SK-N-SH (cell line): ENCODE measurements around the gene CNPY2. TPM values are rescaled to one million over a fixed set of nuclear protein-coding genes. Genes with fewer than 3 reads are reported as not detected.

Experiments
- CTCF ChIA-PET: fragments of 300-600, 350-600 bp; formaldehyde crosslinking; extraction: SDS; loops from one replicate; lab custom pipeline; 2021; lab: Yijun Ruan, JAX
- POLR2A ChIA-PET: fragments of 350-600 bp; sonication (Branson Sonifier 250); formaldehyde crosslinking; extraction: SDS; loops from one replicate; lab custom pipeline; 2020; ENCODE audit warnings: antibody characterized with exemption, inconsistent platforms; lab: Yijun Ruan, JAX
- DNase-seq: peaks from one replicate; pipeline ENCODE4 v3.0.0; 2012
- H2AFZ ChIP-seq: fragments of 200-600 bp; sonication (generic); 2 replicates; pipeline ENCODE4 v1.8.1; 2016; ENCODE audit warnings: antibody characterized with exemption, mild to moderate bottlenecking, low read depth
- H3F3A ChIP-seq: fragments of 200-600 bp; sonication (generic); replicated peaks from 2 replicates; pipeline ENCODE3; 2016; ENCODE audit warnings: antibody characterized with exemption, mild to moderate bottlenecking; ENCODE audit not compliant: insufficient read depth
- H3K27ac ChIP-seq, 2 experiments: fragments of 200-500 bp in 1 of 2; fragments of 200-600 bp in 1 of 2; sonication (Bioruptor generic) in 1 of 2; sonication (generic), shearing (Covaris generic) in 1 of 2; 2 replicates each; pipeline versions ENCODE4 v1.5.1 to v1.6.1; 2014 to 2016; ENCODE audit warnings: low read depth in 2 of 2, inconsistent platforms in 1 of 2, low read length in 1 of 2, mild to moderate bottlenecking in 1 of 2, mixed read lengths in 1 of 2
- H3K27me3 ChIP-seq: fragments of 200-600 bp; sonication (generic), shearing (Covaris generic); 2 replicates; pipeline ENCODE4 v1.6.1; 2016; ENCODE audit warnings: mixed run types; ENCODE audit not compliant: insufficient read depth
- H3K36me3 ChIP-seq, 2 experiments: fragments of 200-500 bp in 1 of 2; fragments of 200-600 bp in 1 of 2; sonication (Bioruptor generic) in 1 of 2; sonication (generic) in 1 of 2; replicated peaks in 1 of 2; 2 replicates each; pipeline versions ENCODE3 to v1.5.1; 2014 to 2016; ENCODE audit warnings: low read length in 1 of 2, mild to moderate bottlenecking in 1 of 2; ENCODE audit not compliant: insufficient read depth in 2 of 2, control insufficient read depth in 1 of 2
- H3K4me1 ChIP-seq, 2 experiments: fragments of 200-500 bp in 1 of 2; fragments of 200-600 bp in 1 of 2; sonication (Bioruptor generic) in 1 of 2; sonication (generic), shearing (Covaris generic) in 1 of 2; 2 replicates each; pipeline versions ENCODE4 v1.5.1 to v1.6.1; 2014 to 2016; ENCODE audit warnings: low read depth in 1 of 2, low read length in 1 of 2, mixed run types in 1 of 2; ENCODE audit not compliant: insufficient read depth in 2 of 2, control insufficient read depth in 1 of 2
- H3K4me2 ChIP-seq: fragments of 200-600 bp; sonication (generic), shearing (Covaris generic); 2 replicates; pipeline ENCODE4 v1.6.1; 2017; ENCODE audit warnings: mixed run types
- H3K4me3 ChIP-seq, 2 experiments: fragments of 200-500 bp in 1 of 2; fragments of 200-600 bp in 1 of 2; sonication (Bioruptor generic) in 1 of 2; sonication (generic), shearing (Covaris generic) in 1 of 2; 2 replicates each; pipeline versions ENCODE4 v1.5.1 to v1.8.1; 2014 to 2016; ENCODE audit warnings: low read depth in 2 of 2, inconsistent platforms in 1 of 2, low read length in 1 of 2, mild to moderate bottlenecking in 1 of 2, mixed read lengths in 1 of 2, moderate library complexity in 1 of 2
- H3K79me2 ChIP-seq: fragments of 200-600 bp; sonication (generic); 2 replicates; pipeline ENCODE4 v1.8.1; 2017; ENCODE audit warnings: mild to moderate bottlenecking; ENCODE audit not compliant: insufficient read depth
- H3K9ac ChIP-seq: fragments of 200-600 bp; sonication (generic); 2 replicates; pipeline ENCODE4 v1.6.1; 2017; ENCODE audit warnings: mixed run types
- H3K9me2 ChIP-seq: fragments of 200-600 bp; sonication (generic); 2 replicates; pipeline ENCODE4 v1.6.1; 2017; ENCODE audit warnings: mixed run types
- H3K9me3 ChIP-seq: fragments of 200-600 bp; sonication (generic); 2 replicates; pipeline ENCODE4 v1.6.1; 2017; ENCODE audit warnings: mixed run types, mild to moderate bottlenecking, moderate library complexity
- H4K20me1 ChIP-seq: fragments of 200-600 bp; sonication (generic); 2 replicates; pipeline ENCODE4 v1.6.1; 2017; ENCODE audit warnings: mild to moderate bottlenecking, mixed run types; ENCODE audit not compliant: insufficient read depth
- ELF1 ChIP-seq: IDR thresholded peaks from 2 replicates; pipeline ENCODE4 v1.4.0; 2012
- EZH2phosphoT487 ChIP-seq: fragments of 200-600 bp; sonication (generic); IDR thresholded peaks from 2 replicates; pipeline ENCODE4 v1.6.1; 2017; ENCODE audit warnings: low read depth, mixed run types, mild to moderate bottlenecking, antibody characterized with exemption, moderate library complexity, borderline replicate concordance
- FOSL2 ChIP-seq: IDR thresholded peaks from 2 replicates; pipeline ENCODE4 v1.4.0; 2012; ENCODE audit warnings: low read depth, mild to moderate bottlenecking, moderate library complexity, borderline replicate concordance
- JUND ChIP-seq: IDR thresholded peaks from 2 replicates; pipeline ENCODE4 v1.4.0; 2012
- MAX ChIP-seq: IDR thresholded peaks from 2 replicates; pipeline ENCODE4 v1.4.0; 2012; ENCODE audit warnings: low read depth
- NRF1 ChIP-seq: IDR thresholded peaks from 2 replicates; pipeline ENCODE4 v1.6.1; 2012; ENCODE audit warnings: low read depth, mild to moderate bottlenecking, low read length
- POLR2AphosphoS5 ChIP-seq: IDR thresholded peaks from 2 replicates; pipeline ENCODE4 v1.6.1; 2012; ENCODE audit warnings: low read depth, low read length
- RAD21 ChIP-seq: IDR thresholded peaks from 2 replicates; pipeline ENCODE4 v1.6.1; 2012; ENCODE audit warnings: mild to moderate bottlenecking, low read length
- SIN3A ChIP-seq: IDR thresholded peaks from 2 replicates; pipeline ENCODE4 v1.6.1; 2012; ENCODE audit warnings: low read depth, mild to moderate bottlenecking, low read length, moderate library complexity, borderline replicate concordance
- SMC3 ChIP-seq: IDR thresholded peaks from 2 replicates; pipeline ENCODE4 v1.6.1; 2012; ENCODE audit warnings: low read depth, low read length, improper control_type of control experiment
- TAF1 ChIP-seq: IDR thresholded peaks from 2 replicates; pipeline ENCODE4 v1.6.1; 2012; ENCODE audit warnings: low read depth, mild to moderate bottlenecking, low read length, moderate library complexity, borderline replicate concordance
- TCF12 ChIP-seq: IDR thresholded peaks from 2 replicates; pipeline ENCODE4 v1.4.0; 2012
- USF1 ChIP-seq: IDR thresholded peaks from 2 replicates; pipeline ENCODE4 v1.4.0; 2012; ENCODE audit warnings: low read depth, borderline replicate concordance
- YY1 ChIP-seq: IDR thresholded peaks from 2 replicates; pipeline ENCODE4 v1.4.0; 2012; ENCODE audit warnings: low read depth, mild to moderate bottlenecking
- WGBS: methylation state at CpG from one replicate; pipeline ENCODE4 v1.1.6; 2017; ENCODE audit warnings: low lambda C conversion rate; 5-methylcytosine and 5-hydroxymethylcytosine counted together
- polyA plus RNA-seq, 3 experiments: library from polyadenylated mRNA; depleted of rRNA; stranded (reverse); fragments of >200 nt; gene quantifications; 2 replicates each; pipeline ENCODE4 v1.2.3, GENCODE V29; 2012
- TF ChIP-seq, protein P1 (sequence below): fragments of 200-600 bp; sonication (generic); IDR thresholded peaks from 2 replicates; pipeline ENCODE4 v1.6.1; 2017; ENCODE audit warnings: antibody characterized with exemption, mild to moderate bottlenecking, moderate library complexity
- TF ChIP-seq, protein P2 (sequence below): fragments of 150-350 bp; IDR thresholded peaks from 2 replicates; pipeline ENCODE4 v1.6.1; 2016; ENCODE audit warnings: mild to moderate bottlenecking, low read depth, low read length
- TF ChIP-seq, protein P3 (sequence below): fragments of 150-350 bp; IDR thresholded peaks from 2 replicates; pipeline ENCODE4 v1.6.1; 2017; ENCODE audit warnings: antibody characterized with exemption, low read length, low read depth, borderline replicate concordance
- TF ChIP-seq, protein P4 (sequence below): IDR thresholded peaks from 2 replicates; pipeline ENCODE4 v1.4.0; 2012; ENCODE audit warnings: low read depth, borderline replicate concordance
- TF ChIP-seq, protein P5 (sequence below): IDR thresholded peaks from 2 replicates; pipeline ENCODE4 v1.6.1; 2012; ENCODE audit warnings: mild to moderate bottlenecking, low read depth, low read length, moderate library complexity

Gene CNPY2
- 191 and 196 TPM in 2 replicates for polyA plus RNA-seq (2012; rRNA removed)
- 197 and 248 TPM in 2 replicates for polyA plus RNA-seq (2012; cell fraction: cytosol; rRNA removed)
- polyA plus RNA-seq (2012; cell fraction: nucleus; rRNA removed) = 105 and 118 TPM in 2 replicates

- H4K20me1 ChIP-seq = no peaks in the 10 kb centered on the region
- peak; percentile 95 for DNase-seq
- no peaks in the 10 kb centered on the region for H3K9me3 ChIP-seq
- peaks cover 26% of the 10 kb centered on the region for H3K79me2 ChIP-seq
- no peaks in the 10 kb centered on the region for H3K27me3 ChIP-seq
- peaks cover 12 to 13% of the 10 kb centered on the region in 2 experiments; a peak in 3 of 4 replicates for H3K4me1 ChIP-seq
- POLR2A ChIA-PET = interaction anchor here (0.6 to 2.8 kb wide), 17 partner anchors 9 to 409 kb away, joined by 3 to 15 read pairs (median 4); partner anchors contain the start of genes ANKRD52, CS, NACA and PAN2
- peaks cover 20% of the 10 kb centered on the region for H3F3A ChIP-seq
- H3K36me3 ChIP-seq = peaks cover 14 to 19% of the 10 kb centered on the region in 2 experiments
- CTCF ChIA-PET = interaction anchor here (0.6 to 1.9 kb wide), 14 partner anchors 17 to 172 kb away, joined by 3 to 15 read pairs (median 3); partner anchors contain the start of genes ANKRD52, GLS2, RNF41 and TIMELESS
- peak within 1 kb of the TSS; percentile 93 for H3K9ac ChIP-seq
- H3K27ac ChIP-seq = peak within 1 kb of the TSS; percentile 84 to 91
- peak within 1 kb of the TSS; percentile 80 for H2AFZ ChIP-seq
- H3K9me2 ChIP-seq = no peaks in the 10 kb centered on the region
- 0% methylated on average over 23 of the region's 62 CpGs for WGBS
- H3K4me2 ChIP-seq = peak within 1 kb of the TSS; percentile 94
- peak within 1 kb of the TSS; percentile 83 to 86 for H3K4me3 ChIP-seq
- TF ChIP-seq JUND (no peak), SIN3A (peak; percentile 78; the same call in 1 of the 2 replicates), NRF1 (peak; percentile 48), POLR2AphosphoS5 (peak; percentile 82), MAX (peak; percentile 86), YY1 (peak; percentile 82), EZH2phosphoT487 (no peak), TCF12 (no peak), TAF1 (peak; percentile 81; the same call in 1 of the 2 replicates), RAD21 (peak; percentile 55), ELF1 (0 out of 2 replicates have a peak, but pooled peaks have one; percentile 25), USF1 (peak; percentile 90), FOSL2 (no peak), SMC3 (peak; percentile 16; the same call in 1 of the 2 replicates)
- TF ChIP-seq, protein P1, sequence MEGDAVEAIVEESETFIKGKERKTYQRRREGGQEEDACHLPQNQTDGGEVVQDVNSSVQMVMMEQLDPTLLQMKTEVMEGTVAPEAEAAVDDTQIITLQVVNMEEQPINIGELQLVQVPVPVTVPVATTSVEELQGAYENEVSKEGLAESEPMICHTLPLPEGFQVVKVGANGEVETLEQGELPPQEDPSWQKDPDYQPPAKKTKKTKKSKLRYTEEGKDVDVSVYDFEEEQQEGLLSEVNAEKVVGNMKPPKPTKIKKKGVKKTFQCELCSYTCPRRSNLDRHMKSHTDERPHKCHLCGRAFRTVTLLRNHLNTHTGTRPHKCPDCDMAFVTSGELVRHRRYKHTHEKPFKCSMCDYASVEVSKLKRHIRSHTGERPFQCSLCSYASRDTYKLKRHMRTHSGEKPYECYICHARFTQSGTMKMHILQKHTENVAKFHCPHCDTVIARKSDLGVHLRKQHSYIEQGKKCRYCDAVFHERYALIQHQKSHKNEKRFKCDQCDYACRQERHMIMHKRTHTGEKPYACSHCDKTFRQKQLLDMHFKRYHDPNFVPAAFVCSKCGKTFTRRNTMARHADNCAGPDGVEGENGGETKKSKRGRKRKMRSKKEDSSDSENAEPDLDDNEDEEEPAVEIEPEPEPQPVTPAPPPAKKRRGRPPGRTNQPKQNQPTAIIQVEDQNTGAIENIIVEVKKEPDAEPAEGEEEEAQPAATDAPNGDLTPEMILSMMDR = peak; percentile 24; the same call in 1 of the 2 replicates
- TF ChIP-seq, protein P2, sequence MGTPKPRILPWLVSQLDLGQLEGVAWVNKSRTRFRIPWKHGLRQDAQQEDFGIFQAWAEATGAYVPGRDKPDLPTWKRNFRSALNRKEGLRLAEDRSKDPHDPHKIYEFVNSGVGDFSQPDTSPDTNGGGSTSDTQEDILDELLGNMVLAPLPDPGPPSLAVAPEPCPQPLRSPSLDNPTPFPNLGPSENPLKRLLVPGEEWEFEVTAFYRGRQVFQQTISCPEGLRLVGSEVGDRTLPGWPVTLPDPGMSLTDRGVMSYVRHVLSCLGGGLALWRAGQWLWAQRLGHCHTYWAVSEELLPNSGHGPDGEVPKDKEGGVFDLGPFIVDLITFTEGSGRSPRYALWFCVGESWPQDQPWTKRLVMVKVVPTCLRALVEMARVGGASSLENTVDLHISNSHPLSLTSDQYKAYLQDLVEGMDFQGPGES = no peak
- TF ChIP-seq, protein P3, sequence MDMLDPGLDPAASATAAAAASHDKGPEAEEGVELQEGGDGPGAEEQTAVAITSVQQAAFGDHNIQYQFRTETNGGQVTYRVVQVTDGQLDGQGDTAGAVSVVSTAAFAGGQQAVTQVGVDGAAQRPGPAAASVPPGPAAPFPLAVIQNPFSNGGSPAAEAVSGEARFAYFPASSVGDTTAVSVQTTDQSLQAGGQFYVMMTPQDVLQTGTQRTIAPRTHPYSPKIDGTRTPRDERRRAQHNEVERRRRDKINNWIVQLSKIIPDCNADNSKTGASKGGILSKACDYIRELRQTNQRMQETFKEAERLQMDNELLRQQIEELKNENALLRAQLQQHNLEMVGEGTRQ = peak; percentile 46
- TF ChIP-seq, protein P4, sequence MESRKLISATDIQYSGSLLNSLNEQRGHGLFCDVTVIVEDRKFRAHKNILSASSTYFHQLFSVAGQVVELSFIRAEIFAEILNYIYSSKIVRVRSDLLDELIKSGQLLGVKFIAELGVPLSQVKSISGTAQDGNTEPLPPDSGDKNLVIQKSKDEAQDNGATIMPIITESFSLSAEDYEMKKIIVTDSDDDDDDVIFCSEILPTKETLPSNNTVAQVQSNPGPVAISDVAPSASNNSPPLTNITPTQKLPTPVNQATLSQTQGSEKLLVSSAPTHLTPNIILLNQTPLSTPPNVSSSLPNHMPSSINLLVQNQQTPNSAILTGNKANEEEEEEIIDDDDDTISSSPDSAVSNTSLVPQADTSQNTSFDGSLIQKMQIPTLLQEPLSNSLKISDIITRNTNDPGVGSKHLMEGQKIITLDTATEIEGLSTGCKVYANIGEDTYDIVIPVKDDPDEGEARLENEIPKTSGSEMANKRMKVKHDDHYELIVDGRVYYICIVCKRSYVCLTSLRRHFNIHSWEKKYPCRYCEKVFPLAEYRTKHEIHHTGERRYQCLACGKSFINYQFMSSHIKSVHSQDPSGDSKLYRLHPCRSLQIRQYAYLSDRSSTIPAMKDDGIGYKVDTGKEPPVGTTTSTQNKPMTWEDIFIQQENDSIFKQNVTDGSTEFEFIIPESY = peak; percentile 97
- TF ChIP-seq, protein P5, sequence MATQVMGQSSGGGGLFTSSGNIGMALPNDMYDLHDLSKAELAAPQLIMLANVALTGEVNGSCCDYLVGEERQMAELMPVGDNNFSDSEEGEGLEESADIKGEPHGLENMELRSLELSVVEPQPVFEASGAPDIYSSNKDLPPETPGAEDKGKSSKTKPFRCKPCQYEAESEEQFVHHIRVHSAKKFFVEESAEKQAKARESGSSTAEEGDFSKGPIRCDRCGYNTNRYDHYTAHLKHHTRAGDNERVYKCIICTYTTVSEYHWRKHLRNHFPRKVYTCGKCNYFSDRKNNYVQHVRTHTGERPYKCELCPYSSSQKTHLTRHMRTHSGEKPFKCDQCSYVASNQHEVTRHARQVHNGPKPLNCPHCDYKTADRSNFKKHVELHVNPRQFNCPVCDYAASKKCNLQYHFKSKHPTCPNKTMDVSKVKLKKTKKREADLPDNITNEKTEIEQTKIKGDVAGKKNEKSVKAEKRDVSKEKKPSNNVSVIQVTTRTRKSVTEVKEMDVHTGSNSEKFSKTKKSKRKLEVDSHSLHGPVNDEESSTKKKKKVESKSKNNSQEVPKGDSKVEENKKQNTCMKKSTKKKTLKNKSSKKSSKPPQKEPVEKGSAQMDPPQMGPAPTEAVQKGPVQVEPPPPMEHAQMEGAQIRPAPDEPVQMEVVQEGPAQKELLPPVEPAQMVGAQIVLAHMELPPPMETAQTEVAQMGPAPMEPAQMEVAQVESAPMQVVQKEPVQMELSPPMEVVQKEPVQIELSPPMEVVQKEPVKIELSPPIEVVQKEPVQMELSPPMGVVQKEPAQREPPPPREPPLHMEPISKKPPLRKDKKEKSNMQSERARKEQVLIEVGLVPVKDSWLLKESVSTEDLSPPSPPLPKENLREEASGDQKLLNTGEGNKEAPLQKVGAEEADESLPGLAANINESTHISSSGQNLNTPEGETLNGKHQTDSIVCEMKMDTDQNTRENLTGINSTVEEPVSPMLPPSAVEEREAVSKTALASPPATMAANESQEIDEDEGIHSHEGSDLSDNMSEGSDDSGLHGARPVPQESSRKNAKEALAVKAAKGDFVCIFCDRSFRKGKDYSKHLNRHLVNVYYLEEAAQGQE = no peak
Observed at GRCh38 chr12:56315622-56316473, at the start of gene CNPY2. Gene CNPY2, minus strand, starts transcription at chr12:56315988. Its CDS starts 771 bp downstream, at chr12:56315217.
